NCI-H2081 (cell line): Measurements from ENCODE around the gene NINL.
A peak's percentile ranks its signal among the peaks of the same experiment; 100 is the strongest.

ENCODE experiments used
- DNase-seq, 2 experiments: peaks; one replicate each; lab custom pipeline; 2025; lab: John Stamatoyannopoulos, UW

Gene NINL

GRCh38 chr20:25499855-25500434, 85.4 kb downstream of the NINL start:
- DNase-seq = no peak

DNA sequence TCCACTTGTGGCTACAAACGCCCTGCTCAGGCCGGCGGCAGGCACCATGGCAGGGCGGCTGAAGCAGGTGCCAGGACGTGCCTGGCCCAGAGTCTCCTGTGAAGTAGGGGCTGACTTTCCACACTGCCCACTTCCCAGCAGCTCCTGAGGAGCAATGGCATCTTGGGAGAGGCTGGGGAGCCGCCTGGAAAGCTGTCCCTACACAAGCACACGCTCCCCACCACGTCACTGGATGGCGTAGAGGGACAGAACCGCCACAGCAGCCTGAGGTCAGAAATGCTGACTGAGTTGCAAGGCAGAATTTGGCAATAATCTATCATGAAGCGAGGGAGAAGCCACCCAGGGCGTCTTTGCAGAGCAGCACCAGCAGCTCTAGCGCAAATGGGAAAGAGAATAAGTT, 86.3 kb downstream of the NINL start:
- DNase-seq = no peak

GRCh38 chr20:25498280-25498606, 87.1 kb downstream of the NINL start:
- DNase-seq = no peak

- DNase-seq = no peak
Measured at GRCh38 chr20:25497586-25498279, 87.6 kb downstream of the NINL start.

- DNase-seq = no peak
Measured at GRCh38 chr20:25496968-25497401, 88.3 kb downstream of the NINL start.

DNA sequence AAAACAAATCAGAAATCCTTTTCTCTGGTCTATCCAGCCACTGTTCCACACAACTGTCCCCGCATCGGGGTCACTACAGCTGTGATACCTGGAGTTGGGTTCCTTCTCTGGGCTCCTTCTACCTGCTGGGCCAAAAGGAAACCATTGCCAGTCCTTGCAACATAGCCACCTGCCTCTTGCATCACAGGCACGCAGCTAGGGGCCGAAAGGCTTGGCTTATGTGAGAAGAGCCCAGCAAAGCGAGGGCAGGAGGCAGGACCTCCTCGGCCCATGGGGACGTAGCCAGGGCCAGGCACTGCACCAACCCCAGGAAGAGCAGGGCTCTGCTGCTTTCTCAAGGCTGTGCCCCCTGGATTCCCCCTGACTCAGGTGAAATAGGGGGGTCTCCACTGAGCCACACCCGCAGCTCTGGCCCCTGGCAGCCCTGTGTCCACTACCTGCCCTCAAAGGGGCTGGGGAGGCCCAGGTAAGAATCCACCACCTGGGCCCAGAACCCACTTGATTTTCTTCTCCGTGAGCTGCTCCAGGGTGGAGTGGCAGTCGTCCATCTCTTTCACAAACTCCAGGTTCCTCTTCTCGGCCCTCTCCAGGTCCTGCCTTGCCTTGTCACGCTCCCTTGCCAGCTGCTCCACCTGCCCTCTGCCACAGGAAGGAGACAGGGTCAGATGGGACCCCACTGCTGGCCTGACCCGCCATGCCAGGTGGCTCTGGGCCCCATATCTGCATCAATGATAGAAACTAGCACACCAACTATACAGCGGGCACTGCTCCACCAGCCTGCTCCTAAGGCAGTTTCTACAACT, 89.0 kb downstream of the NINL start:
- no peak for DNase-seq

DNA sequence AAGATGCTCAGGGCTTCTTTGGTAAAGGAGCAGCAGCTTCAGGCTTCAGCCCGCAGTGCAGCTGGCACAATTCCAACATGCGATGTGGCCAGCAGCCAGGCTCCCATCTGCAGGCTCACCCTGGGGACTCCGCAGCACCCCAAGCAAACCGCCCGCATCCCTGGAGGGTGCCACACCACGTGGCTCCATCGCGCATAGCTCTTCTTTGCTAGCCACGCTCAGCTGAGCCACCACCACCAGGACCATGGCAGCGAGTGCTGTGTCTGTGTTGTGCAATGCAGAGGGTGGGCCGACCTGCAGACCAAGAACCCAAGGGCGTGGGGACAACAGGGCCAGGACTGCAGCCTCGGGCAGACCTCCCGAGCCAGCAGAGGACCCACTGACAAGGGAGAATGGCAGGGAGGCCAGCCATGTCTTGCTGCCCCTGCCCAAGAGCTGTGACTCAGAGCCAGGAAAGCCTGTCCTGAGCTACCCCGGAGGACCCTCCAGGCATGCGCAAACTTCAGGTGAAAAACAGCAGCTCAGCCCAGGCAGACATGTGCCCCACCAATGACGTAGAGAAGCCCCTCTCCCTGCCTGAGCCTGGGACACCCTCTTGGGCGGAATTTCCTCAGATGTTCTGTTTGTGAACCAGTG, 90.0 kb downstream of the NINL start:
- DNase-seq = no peak

DNA sequence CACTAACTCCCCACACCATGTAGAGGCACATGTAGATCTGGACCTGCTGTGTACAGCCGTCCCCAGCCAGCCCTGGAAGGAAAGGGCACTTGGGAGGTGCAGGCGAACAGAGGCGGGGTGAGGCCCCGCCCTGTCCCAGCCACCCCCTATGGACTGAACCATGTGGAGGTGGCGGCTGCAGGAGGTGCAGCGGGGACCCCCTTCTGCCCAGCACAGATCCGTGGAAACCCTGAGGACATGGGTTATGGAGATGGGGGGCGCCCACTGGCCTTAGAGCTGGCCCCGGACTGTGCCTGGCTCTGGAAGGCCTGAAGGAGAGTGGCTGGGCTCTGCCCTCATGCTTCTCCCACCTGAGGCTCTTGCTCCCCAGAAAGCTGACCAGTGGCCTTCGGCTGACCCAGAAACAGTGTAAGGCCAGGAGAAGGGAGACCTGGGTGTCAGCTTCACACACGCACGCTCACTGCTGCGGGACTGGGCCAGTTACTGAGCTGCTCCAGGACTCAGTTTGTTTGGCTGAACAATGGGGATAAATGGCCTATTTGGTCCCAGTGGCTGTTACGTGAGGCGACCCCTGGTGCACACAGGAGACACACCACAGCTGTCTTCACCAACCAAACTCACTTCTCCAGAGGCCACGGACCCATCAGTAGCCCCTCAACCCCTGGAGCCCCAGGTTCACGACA, 90.7 kb downstream of the NINL start:
- DNase-seq = no peak

DNA sequence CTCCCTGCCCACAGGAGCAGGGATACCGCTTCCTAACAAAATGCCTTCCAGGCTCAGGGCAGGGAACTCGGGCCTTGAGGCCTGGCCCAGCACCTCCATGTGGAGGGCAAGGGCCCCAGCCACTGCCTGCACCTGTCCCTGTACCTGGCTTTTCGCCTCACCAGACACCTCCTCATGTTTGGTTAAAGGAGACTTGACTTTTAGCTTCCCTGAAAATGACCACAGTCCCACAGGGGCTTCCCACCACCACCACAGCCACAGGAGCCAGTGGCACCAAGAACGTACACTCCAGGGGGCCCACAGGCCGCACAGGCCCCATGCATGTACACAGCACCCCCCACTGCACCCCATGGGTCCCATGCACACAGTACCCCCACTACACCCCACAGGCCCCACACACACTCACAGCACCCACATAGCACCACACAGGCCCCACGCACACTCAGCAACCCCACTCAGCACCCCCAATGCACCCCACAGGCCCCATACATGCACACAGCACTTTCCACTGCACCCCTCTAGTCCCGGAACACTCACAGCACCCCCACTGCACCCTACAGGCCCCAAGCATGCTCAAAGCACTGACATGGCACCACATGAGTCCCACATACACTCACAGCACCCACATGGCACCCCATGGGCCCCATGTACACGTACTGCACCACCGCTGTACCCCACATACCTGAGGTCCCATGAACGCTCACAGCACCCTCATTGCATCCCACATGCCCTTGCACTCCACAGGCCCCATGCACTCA, 91.4 kb downstream of the NINL start:
- DNase-seq = no peak

DNA sequence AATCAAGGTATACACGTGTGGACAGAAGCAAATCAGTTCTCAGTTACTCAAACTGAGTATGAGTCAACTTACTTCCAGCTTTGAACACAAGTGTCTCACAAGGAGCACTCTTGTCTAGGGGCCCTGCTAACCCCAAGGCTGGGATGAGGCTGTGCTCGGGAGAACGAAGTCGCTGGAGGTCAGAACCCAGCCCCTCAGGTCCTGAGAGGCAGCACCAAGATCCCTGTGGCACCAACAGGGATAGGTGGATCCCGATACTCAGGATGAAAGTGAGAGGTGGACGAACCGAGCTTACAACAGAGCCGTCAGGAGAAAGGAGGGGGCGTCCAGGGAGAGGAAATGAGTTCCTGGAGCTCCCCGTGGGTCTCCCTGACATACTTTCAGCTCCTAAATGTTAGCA, 92.2 kb downstream of the NINL start:
- no peak for DNase-seq

DNA sequence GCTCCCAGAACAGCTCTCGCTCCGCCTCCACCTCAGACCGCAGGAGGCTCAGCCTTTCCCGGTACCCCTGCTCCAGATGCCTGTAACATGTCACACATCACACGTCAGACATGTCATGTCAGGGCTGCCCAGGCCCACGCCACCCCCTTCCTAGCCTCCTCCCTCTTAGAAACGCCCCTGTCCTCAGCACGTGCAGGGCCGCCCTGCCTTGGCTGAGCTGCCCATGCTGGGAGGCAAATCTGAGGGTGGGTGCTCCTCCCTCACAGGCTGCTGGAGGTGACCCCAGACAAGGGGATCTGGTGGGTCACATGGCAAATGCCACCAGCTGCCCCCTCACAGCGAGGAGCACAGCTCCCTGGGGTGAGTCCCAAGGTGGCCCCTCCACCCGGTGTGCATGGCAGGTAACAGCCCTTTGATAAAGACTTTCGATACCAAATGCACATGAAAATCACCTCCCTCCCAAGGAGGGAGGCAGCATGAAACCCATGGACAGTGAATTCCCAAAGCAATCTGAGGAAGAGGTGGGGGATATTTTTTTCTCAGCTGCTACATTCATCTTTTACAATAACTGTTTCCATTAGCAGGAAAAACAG, 93.8 kb downstream of the NINL start:
- DNase-seq = no peak

DNA sequence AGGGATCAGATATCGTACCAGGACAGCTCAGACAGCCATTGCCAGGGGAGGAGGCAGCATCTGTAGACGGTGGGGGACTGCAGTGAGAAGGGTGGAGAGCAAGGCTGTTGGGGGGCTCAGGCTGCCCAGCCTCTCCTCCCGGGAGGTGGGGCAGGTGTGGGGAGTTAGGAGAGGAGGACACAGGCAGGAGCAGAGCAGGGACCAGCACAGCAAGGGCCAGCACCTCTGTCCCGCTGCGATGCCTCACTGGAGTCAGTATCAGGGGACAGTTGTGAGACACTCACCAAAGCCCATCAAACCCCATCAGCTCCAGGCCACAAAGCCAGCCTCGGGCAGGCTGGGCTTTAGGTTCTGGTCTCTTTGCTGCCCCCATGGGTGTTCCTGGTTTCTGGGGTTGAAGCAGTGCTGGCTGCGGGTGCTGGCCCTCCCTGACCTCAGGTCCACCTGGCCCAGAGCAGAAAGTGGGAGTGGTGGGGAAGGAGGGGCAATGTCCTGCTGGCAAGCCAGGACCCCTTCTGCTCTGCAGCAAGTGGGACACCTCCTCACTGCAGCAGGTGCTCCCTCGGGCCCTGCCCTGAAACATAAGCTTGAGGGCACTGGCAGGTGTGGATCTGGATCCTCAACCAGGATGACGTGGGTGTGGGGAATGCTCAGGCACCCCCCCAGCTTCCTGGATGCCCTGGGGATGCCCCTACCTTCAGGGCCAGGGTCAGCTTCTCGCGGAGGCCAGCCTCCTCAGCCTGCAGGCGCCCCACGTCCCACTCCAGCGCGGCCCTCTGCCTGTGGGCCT, 94.5 kb downstream of the NINL start:
- DNase-seq = no peak

- no peak for DNase-seq
Measured at GRCh38 chr20:25489221-25489871, 96.0 kb downstream of the NINL start.

DNA sequence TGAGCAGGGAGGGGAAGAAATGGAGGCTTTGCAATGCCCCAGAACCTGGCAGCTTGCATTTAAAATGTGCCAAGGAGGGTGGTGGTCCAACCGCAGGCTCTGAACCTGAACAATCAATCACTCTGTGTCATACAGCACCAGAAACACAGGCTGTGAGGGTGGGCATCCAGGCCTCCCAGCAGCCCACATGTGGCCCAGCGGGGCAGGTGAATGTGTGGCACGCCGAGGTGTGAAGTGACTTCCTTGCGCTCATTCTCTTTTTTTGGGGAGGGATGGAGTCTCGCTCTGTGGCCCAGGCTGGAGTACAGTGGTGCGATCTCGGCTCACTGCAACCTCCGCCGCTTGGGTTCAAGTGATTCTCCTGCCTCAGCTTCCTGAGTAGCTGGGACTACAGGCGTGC, 97.4 kb downstream of the NINL start:
- no peak for DNase-seq

- DNase-seq = no peak
Measured at GRCh38 chr20:25487306-25487705, 98.0 kb downstream of the NINL start.

- peak in 1 of 2 experiments; percentile 7 for DNase-seq
Measured at GRCh38 chr20:25486377-25486776, 99.0 kb downstream of the NINL start.

DNA sequence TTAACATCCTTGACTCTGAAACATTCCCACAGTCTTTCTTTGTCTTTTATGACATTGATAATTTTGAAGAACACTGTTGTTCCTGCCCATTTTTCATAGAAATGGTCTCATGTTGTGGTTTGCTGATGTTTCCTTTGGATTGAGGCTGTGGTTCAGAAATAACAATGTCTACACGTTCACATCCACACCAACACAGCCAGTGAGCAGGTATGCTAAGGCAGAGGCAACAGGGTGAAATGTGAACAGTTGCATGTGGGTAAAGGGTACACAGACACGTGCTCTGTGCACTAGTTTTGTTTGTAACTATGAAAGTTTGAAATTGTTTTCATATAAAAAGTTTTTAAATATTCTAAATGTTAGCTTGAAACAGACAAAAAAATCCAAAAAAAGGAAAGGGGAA, 99.5 kb downstream of the NINL start:
- DNase-seq = no peak

DNA sequence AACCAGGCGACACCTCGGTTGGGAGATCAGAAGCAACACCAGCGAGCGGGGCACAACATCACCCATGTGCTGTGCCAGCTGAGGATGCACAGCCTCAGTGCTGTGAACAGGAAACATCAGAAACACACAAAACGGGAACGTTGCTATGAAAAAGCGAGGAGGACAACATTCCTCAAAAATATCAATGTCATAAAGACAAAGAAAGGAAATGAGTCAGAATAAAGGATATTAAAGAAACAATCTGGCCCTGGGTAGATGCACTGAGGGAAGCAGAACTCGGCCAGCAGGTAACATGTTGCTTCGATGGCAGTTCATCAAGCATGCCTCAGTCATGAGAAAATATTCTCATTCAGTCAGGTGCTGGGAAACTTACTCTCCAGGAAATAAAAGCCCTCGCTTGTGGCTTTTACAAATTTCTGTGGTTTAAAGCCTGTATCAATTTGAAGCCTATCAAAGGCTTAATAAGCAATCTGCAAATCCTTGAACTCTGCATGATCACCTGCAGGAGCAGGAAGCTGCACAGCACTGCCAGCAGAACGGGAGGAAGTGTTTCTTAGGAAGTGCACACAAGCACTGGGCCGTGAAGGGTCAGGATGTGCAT, 100.3 kb downstream of the NINL start:
- no peak for DNase-seq

- DNase-seq = no peak
Measured at GRCh38 chr20:25484224-25484846, 101.0 kb downstream of the NINL start.
